HepG2 (cell line): ENCODE data around the gene RASSF4. TPM values are rescaled to one million over a fixed set of nuclear protein-coding genes. Genes with fewer than 3 reads are reported as not detected.

Experiments used
- ATF7 ChIP-seq, 2 experiments: fragments of 450-650 bp in 1 of 2; sonication (generic) in 1 of 2; formaldehyde crosslinking in 1 of 2; IDR thresholded peaks; 2 replicates each; pipeline versions ENCODE4 v1.4.0 to v1.6.1; 2016 to 2020; ENCODE audit warnings: antibody characterized with exemption in 1 of 2, mild to moderate bottlenecking in 1 of 2, missing genetic modification reagents in 1 of 2
- FOSL2 ChIP-seq: sonication (generic); formaldehyde crosslinking; IDR thresholded peaks from 2 replicates; pipeline ENCODE4 v1.4.0; 2020; ENCODE audit warnings: missing genetic modification reagents
- HDAC1 ChIP-seq: sonication (generic); formaldehyde crosslinking; IDR thresholded peaks from 2 replicates; pipeline ENCODE4 v1.5.1; 2020; ENCODE audit warnings: mild to moderate bottlenecking, missing genetic modification reagents
- LCORL ChIP-seq, 2 experiments: fragments of 450-650 bp in 1 of 2; sonication (generic) in 1 of 2; formaldehyde crosslinking in 1 of 2; IDR thresholded peaks; 2 replicates each; pipeline versions ENCODE4 v1.5.0 to v1.6.1; 2017 to 2020; ENCODE audit warnings: antibody characterized with exemption in 1 of 2, missing genetic modification reagents in 1 of 2
- NFYC ChIP-seq: IDR thresholded peaks from 2 replicates; pipeline ENCODE4 v1.6.1; 2016; ENCODE audit warnings: missing genetic modification reagents, missing compliant biosample characterization
- ONECUT2 ChIP-seq: sonication (generic); formaldehyde crosslinking; IDR thresholded peaks from 2 replicates; pipeline ENCODE4 v1.4.0; 2020; ENCODE audit warnings: missing genetic modification reagents
- PLRG1 ChIP-seq: fragments of 450-650 bp; conservative IDR thresholded peaks from 2 replicates; pipeline ENCODE4 v1.6.1; 2016
- SMAD1 ChIP-seq: sonication (generic); formaldehyde crosslinking; IDR thresholded peaks from 2 replicates; pipeline ENCODE4 v1.4.0; 2020; ENCODE audit warnings: missing genetic modification reagents, low read depth, mild to moderate bottlenecking, borderline replicate concordance
- SMAD3 ChIP-seq: sonication (generic); formaldehyde crosslinking; IDR thresholded peaks from 2 replicates; pipeline ENCODE4 v1.4.0; 2020; ENCODE audit warnings: missing genetic modification reagents
- ZBTB1 ChIP-seq: sonication (generic); formaldehyde crosslinking; IDR thresholded peaks from 2 replicates; pipeline ENCODE4 v1.4.0; 2020; ENCODE audit warnings: missing genetic modification reagents, borderline replicate concordance
- ZNF264 ChIP-seq: sonication (generic); formaldehyde crosslinking; IDR thresholded peaks from 2 replicates; pipeline ENCODE4 v1.4.0; 2020; ENCODE audit warnings: missing genetic modification reagents
- ZNF280D ChIP-seq: sonication (generic); formaldehyde crosslinking; IDR thresholded peaks from 2 replicates; pipeline ENCODE4 v1.5.1; 2020; ENCODE audit warnings: mild to moderate bottlenecking, missing genetic modification reagents
- ZNF292 ChIP-seq: sonication (generic); formaldehyde crosslinking; IDR thresholded peaks from 2 replicates; pipeline ENCODE4 v1.8.1; 2022; ENCODE audit warnings: mild to moderate bottlenecking, low read depth, missing genetic modification reagents, borderline replicate concordance
- ZNF550 ChIP-seq: sonication (generic); formaldehyde crosslinking; IDR thresholded peaks from 2 replicates; pipeline ENCODE4 v1.4.0; 2020; ENCODE audit warnings: mild to moderate bottlenecking, missing genetic modification reagents, borderline replicate concordance
- polyA plus RNA-seq, 8 experiments: library from polyadenylated mRNA; depleted of rRNA in 3 of 8; stranded (reverse) in 7 of 8; unstranded in 1 of 8; fragments of >200 nt; fragmentation: Illumina TruSeq in 4 of 8; extraction: Trizol in 4 of 8; gene quantifications; 2 replicates each; pipeline versions ENCODE4 v1.2.1 to v1.2.3, GENCODE V29; 2011 to 2016; ENCODE audit warnings: low read depth in 4 of 8, missing spikeins in 1 of 8, mixed read lengths in 1 of 8; ENCODE audit not compliant: insufficient read depth in 1 of 8
- total RNA-seq, 5 experiments: library from RNA; depleted of rRNA; stranded (reverse); fragments of >200 nt; fragmentation: Illumina TruSeq; extraction: Trizol; gene quantifications; 2 replicates each; pipeline ENCODE4 v1.2.3, GENCODE V29; 2016; ENCODE audit warnings: low read depth in 1 of 5
- TF ChIP-seq, protein P1 (sequence below): sonication (generic); formaldehyde crosslinking; IDR thresholded peaks from 2 replicates; pipeline ENCODE4; 2020; ENCODE audit warnings: missing genetic modification reagents, mild to moderate bottlenecking, borderline replicate concordance
- TF ChIP-seq, protein P2 (sequence below): IDR thresholded peaks from 2 replicates; pipeline ENCODE4 v1.6.1; 2016; ENCODE audit warnings: missing genetic modification reagents, missing compliant biosample characterization

RASSF4 gene
- total and polyA plus RNA-seq, 2 of the 13 experiments (the other 11 are each of a cell fraction or from before 2014, with no cell fraction given): 34.0 to 51.7 TPM

DNA sequence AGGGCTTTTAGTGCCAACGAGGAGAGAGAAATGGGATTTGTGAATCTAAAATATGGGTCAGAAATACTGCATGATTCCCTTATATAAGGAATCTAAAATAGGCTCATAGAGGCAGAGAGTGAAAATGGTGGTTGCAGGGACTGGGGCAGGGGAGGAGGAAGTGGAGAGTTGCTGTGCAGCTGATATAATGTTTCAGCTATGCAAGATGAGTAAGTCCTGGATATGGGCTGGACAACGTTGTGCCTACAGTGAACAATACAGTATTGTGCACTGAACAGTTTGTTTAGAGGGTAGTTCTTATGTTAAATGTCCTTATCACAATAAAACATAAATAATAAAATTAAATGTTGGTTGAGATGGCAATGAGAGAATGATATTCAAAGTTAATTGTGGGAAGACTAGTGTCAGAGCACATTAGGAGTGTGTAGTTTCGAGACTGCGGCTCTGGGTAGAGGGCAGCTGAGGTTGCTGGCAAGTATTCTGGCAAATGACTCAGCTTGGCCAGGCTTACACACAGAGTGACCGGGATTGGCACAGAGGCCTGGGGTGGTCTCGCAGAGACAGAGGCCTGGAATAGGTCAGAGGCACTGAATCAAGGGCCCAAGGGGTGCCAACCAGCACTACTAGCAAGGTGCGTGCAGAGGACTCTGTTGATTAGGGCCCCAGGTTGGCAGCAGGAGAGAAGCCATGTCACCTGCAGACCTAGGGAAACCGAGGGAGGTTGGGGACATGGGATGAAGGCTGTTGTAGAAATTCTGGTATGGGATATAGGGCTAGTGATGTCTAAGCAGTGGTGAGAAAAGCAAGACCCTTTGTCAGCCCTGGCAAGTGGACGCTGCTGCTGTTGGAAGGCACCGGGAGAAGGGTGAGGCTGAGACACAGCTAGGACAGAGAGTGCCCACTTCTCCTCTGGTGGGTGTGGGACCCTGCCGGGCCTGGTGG lies 21.8 kb downstream of the RASSF4 start (continued):
- TF ChIP-seq, protein P1, sequence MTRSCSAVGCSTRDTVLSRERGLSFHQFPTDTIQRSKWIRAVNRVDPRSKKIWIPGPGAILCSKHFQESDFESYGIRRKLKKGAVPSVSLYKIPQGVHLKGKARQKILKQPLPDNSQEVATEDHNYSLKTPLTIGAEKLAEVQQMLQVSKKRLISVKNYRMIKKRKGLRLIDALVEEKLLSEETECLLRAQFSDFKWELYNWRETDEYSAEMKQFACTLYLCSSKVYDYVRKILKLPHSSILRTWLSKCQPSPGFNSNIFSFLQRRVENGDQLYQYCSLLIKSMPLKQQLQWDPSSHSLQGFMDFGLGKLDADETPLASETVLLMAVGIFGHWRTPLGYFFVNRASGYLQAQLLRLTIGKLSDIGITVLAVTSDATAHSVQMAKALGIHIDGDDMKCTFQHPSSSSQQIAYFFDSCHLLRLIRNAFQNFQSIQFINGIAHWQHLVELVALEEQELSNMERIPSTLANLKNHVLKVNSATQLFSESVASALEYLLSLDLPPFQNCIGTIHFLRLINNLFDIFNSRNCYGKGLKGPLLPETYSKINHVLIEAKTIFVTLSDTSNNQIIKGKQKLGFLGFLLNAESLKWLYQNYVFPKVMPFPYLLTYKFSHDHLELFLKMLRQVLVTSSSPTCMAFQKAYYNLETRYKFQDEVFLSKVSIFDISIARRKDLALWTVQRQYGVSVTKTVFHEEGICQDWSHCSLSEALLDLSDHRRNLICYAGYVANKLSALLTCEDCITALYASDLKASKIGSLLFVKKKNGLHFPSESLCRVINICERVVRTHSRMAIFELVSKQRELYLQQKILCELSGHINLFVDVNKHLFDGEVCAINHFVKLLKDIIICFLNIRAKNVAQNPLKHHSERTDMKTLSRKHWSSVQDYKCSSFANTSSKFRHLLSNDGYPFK (CRISPR knock-in tag): 0 out of 2 replicates have a peak, but pooled peaks have one; percentile 28
- no peak for TF ChIP-seq LCORL (IDR thresholded peaks at IDR 0.05)
- TF ChIP-seq LCORL (CRISPR knock-in tag; IDR thresholded peaks at IDR 0.05): no peak; the same call in 1 of the 2 replicates
- no peak for TF ChIP-seq ZNF550 (CRISPR knock-in tag)
- TF ChIP-seq ONECUT2 (CRISPR knock-in tag): no peak
- TF ChIP-seq HDAC1 (CRISPR knock-in tag): peak; percentile 17; the same call in 1 of the 2 replicates
- no peak for TF ChIP-seq ATF7 (IDR thresholded peaks at IDR 0.05)
- no peak for TF ChIP-seq ATF7 (CRISPR knock-in tag; IDR thresholded peaks at IDR 0.05)
- TF ChIP-seq NFYC (CRISPR knock-in tag): no peak
- TF ChIP-seq SMAD3 (CRISPR knock-in tag): no peak
- peak; percentile 70 for TF ChIP-seq FOSL2 (CRISPR knock-in tag)
- TF ChIP-seq ZNF292 (CRISPR knock-in tag): no peak
- no peak for TF ChIP-seq SMAD1
- TF ChIP-seq PLRG1: no peak
- no peak for TF ChIP-seq ZNF280D (CRISPR knock-in tag)
- TF ChIP-seq, protein P2, sequence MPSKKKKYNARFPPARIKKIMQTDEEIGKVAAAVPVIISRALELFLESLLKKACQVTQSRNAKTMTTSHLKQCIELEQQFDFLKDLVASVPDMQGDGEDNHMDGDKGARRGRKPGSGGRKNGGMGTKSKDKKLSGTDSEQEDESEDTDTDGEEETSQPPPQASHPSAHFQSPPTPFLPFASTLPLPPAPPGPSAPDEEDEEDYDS (CRISPR knock-in tag): no peak
- TF ChIP-seq ZBTB1: no peak
- no peak for TF ChIP-seq ZNF264 (CRISPR knock-in tag)
- TF ChIP-seq, all 625 proteins: peak for 31
